Nephron (organoid): ENCODE data around the gene APOL4.

Experiments
- H3K27ac Mint-ChIP-seq, 3 experiments: 2 replicates each; pipeline ENCODE4 v1.8.0; 2020; ENCODE audit warnings: mixed read lengths in 3 of 3, mild to moderate bottlenecking in 2 of 3, moderate library complexity in 1 of 3
- H3K27me3 Mint-ChIP-seq: 2 replicates; pipeline ENCODE4 v1.8.0; 2021; ENCODE audit warnings: low read depth, mild to moderate bottlenecking, moderate library complexity, mixed read lengths
- H3K36me3 Mint-ChIP-seq: 2 replicates; pipeline ENCODE4 v1.8.0; 2020; ENCODE audit warnings: low read depth, mixed read lengths
- H3K4me1 Mint-ChIP-seq: 2 replicates; pipeline ENCODE4 v1.8.0; 2020; ENCODE audit warnings: mixed read lengths
- H3K4me3 Mint-ChIP-seq, 3 experiments: 2 replicates each; pipeline ENCODE4 v1.8.0; 2020; ENCODE audit warnings: mild to moderate bottlenecking in 3 of 3, mixed read lengths in 3 of 3, moderate library complexity in 2 of 3
- H3K9me3 Mint-ChIP-seq: 2 replicates; pipeline ENCODE4 v1.8.0; 2020; ENCODE audit warnings: mixed read lengths
- TF ChIP-seq, protein P1 (sequence below), 3 experiments: fragments of 200-600 bp; sonication (generic); IDR thresholded peaks; one replicate each; pipeline ENCODE4 v1.5.0; 2021; ENCODE audit warnings: antibody characterized with exemption in 3 of 3; ENCODE audit not compliant: unreplicated experiment in 3 of 3

APOL4 gene

DNA sequence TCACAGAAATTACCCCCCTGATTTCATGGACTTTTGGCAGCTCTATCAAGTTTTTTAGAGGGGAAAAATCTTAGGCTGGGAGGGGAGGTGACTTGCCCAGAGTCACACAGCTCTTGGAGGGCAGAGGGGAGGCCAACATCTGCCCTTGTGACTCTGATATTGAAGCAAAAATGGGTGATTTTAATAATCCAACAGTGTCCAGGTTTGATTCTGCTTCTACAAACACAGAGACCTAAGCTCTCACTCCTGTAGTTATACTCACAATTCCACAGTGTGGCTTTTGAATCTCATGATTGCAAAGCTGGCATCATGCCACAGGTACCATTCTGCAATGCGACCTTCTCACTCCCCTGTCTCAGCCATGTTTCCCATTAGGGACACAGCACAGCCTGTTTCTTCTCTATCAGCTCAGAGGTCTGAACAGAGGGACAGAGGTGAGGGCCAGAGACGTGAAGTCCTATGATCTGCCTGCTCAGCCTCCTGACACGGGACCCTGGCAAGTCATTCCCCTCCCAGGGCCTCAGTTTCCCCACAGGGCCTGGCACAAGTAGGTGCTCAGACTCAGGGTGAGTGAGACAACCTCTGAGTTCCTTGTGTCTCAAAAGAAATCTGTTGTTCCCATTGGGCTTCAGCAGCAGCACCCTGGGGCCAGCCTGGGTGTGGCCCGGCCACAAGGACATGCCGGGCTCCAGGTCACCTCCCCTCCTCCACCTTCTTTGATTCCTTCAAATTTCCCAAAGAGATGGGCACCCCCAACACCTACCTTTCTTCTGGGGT, 37.0 kb upstream of the APOL4 start:
- TF ChIP-seq, protein P1, sequence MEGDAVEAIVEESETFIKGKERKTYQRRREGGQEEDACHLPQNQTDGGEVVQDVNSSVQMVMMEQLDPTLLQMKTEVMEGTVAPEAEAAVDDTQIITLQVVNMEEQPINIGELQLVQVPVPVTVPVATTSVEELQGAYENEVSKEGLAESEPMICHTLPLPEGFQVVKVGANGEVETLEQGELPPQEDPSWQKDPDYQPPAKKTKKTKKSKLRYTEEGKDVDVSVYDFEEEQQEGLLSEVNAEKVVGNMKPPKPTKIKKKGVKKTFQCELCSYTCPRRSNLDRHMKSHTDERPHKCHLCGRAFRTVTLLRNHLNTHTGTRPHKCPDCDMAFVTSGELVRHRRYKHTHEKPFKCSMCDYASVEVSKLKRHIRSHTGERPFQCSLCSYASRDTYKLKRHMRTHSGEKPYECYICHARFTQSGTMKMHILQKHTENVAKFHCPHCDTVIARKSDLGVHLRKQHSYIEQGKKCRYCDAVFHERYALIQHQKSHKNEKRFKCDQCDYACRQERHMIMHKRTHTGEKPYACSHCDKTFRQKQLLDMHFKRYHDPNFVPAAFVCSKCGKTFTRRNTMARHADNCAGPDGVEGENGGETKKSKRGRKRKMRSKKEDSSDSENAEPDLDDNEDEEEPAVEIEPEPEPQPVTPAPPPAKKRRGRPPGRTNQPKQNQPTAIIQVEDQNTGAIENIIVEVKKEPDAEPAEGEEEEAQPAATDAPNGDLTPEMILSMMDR (IDR thresholded peaks at IDR 0.05; ENCODE audit: unreplicated experiment in 3 of 3): no peak
- peak overlapping the region; percentile 96 to 99 (median 96) for H3K27ac Mint-ChIP-seq
- H3K27me3 Mint-ChIP-seq: no peaks in the 10 kb centered on the region
- H3K4me1 Mint-ChIP-seq: peaks cover 60% of the 10 kb centered on the region
- H3K9me3 Mint-ChIP-seq: peaks cover 15% of the 10 kb centered on the region
- peaks cover 29% of the 10 kb centered on the region for H3K36me3 Mint-ChIP-seq
- H3K4me3 Mint-ChIP-seq: peak overlapping the region; percentile 87 to 99 (median 96)

DNA sequence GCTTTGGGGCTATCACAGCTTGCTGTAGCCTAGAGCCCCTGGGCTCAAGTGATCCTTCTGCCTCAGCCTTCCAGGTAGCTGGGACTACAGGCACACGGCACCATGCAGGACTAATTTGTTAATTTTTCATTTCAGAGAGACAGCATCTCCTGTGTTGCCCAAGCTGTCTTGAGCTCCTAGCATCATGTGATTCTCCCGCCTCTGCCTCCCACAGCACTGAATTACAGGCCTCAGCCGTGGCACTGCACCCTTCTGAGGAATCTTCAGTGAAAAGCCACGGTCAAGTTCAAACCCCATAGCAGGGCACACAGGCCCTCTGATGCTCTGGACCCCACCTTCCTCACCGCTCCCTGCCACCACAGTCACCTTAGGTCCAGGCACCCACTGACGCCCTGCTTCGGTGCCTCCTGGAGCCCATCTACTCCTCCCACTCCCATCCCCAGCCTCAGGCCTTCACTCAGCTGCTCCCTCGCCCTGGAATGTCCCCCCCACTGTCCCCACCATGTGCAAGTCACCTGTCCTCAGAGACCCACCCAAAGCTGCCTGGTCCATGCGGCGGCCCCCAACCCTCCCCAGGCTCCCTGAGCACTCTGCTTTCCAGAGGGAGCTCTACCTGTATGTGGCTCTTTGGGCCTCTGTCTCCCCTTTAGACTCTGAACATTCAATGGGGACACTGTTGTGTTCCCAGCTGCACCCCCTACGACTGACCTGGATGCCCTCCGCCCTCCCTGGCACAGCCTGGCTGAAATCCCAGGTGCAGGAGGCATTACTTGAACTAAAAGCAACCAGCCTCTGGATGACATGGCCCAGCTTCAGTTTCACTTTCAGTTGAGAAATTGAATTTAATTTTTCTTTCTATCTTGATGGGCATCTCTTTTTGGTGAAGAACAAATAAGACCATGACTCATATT, 36.1 kb upstream of the APOL4 start:
- H3K9me3 Mint-ChIP-seq: peaks cover 9% of the 10 kb centered on the region
- H3K27me3 Mint-ChIP-seq: no peaks in the 10 kb centered on the region
- TF ChIP-seq, protein P1 (IDR thresholded peaks at IDR 0.05; ENCODE audit: unreplicated experiment in 3 of 3): no peak
- peak overlapping the region; percentile 87 to 99 (median 96) for H3K4me3 Mint-ChIP-seq
- H3K36me3 Mint-ChIP-seq: peaks cover 31% of the 10 kb centered on the region
- H3K4me1 Mint-ChIP-seq: peaks cover 60% of the 10 kb centered on the region
- peak overlapping the region; percentile 96 to 99 (median 96) for H3K27ac Mint-ChIP-seq

DNA sequence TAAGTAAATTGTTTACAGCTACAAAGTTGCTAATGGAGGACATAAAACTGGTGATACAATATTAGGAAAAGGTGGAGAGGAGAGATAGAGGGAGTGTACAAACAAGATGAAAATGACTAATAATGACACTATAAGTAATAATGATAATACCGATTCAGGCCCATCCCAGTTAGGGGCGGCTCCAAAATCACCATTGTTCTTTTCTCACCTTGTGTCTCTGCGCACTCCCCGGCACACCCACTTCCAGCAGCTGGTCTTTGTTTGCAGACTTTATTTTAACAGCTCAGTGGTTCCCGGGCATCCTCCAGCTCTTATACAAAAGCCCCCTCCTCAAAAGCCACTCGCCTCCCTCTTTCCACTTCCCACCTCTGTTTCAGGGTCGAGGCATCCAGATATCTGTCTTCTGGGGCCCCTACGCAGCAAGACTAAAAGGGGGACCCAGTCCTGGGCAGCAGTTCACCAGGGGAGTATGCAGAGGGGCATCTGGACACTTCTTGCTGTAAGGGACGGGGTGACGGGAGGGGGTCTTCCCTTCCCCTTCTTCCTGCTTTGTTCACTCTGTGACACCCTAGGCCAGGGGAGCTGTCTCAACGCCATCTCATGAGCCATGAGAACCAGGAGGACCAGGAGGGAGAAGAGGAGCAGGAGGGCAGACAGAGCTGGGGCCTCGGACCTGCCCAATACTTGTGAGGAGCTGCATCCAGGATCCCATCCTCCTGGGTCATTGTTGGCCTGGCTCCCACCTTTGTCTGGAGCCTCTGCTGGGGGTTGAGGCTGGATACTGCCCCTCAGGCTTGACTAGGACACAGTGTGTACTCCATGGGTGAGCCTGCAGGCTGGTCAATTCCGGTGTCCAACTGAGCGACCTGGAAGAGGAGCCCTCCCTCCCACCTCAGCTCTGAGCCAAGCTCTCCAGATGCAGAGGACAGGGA, 35.0 kb upstream of the APOL4 start:
- Mint-ChIP-seq H3K27ac (peak overlapping the region; percentile 10 to 51 (median 34)), H3K4me3 (peak overlapping the region; percentile 10 to 52 (median 52)), H3K27me3 (no peaks in the 10 kb centered on the region), H3K36me3 (peaks cover 38% of the 10 kb centered on the region), H3K9me3 (peaks cover 2% of the 10 kb centered on the region), H3K4me1 (peaks cover 60% of the 10 kb centered on the region)
- TF ChIP-seq, protein P1 (IDR thresholded peaks at IDR 0.05; ENCODE audit: unreplicated experiment in 3 of 3): no peak

DNA sequence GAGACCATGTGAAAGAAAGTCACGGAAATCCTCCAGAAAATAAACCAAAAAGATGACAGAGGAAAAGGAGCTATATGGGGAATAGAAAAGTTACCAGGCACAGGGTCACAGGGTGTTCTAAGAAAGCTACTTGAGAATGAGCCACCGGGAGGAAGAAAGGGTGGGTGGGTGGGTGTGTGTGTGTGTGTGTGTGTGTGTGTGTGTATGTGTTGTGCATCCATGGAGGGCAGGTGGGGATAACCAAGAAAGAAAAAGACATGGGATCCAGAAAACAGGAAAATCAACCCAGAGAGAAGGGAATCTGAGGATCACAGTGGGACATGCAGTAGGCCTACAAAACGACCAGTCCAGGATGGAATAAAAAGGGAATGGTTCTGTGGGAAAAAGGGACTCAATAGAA, 34.0 kb upstream of the APOL4 start:
- Mint-ChIP-seq H3K27ac (peak overlapping the region in 2 of 3 experiments; percentile 51 to 69), H3K4me1 (peaks cover 55% of the 10 kb centered on the region), H3K27me3 (no peaks in the 10 kb centered on the region), H3K4me3 (peak overlapping the region; percentile 10 to 71 (median 65)), H3K36me3 (peaks cover 46% of the 10 kb centered on the region), H3K9me3 (peaks cover 2% of the 10 kb centered on the region)
- TF ChIP-seq, protein P1 (IDR thresholded peaks at IDR 0.05; ENCODE audit: unreplicated experiment in 3 of 3): no peak

DNA sequence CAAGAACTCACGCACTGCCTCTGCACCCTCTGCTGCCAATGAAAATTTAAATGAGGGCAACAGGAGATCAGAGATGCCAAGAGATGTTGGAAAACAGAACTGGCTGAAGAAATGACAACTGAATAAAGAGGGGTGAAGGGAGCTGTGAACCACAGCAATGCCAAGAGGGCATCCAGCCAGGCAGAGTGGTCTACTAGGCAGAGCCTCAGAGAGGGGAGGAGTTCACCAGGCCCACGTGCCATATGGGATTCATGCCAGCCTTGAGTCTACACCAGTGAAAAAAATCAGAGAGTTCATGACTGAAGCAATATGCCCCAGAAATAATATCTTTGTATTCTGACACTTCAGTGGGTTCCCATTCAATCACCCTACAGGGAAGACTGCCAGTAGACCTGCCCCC, 33.3 kb upstream of the APOL4 start:
- Mint-ChIP-seq H3K27ac (peak overlapping the region; percentile 9 to 51 (median 44)), H3K4me1 (peaks cover 52% of the 10 kb centered on the region), H3K4me3 (peak overlapping the region in 1 of 3 experiments; percentile 6), H3K36me3 (peaks cover 49% of the 10 kb centered on the region), H3K27me3 (no peaks in the 10 kb centered on the region), H3K9me3 (peaks cover 2% of the 10 kb centered on the region)
- TF ChIP-seq, protein P1 (IDR thresholded peaks at IDR 0.05; ENCODE audit: unreplicated experiment in 3 of 3): no peak
